Endothelial cell of umbilical vein (primary cell): ENCODE measurements around the gene MAGI1. TPM values are rescaled to one million over a fixed set of nuclear protein-coding genes. Genes with fewer than 3 reads are reported as not detected.

ENCODE experiments used
- BruUV-seq: library from RNA; stranded (reverse); fragments of 400-500 nt; replicated peaks from 2 replicates; lab custom pipeline; 2021; lab: Mats Ljungman, UMichigan
- CTCF ChIA-PET: fragments of 300-600, 350-600 bp; sonication (Branson Sonifier 250); formaldehyde crosslinking; loops from one replicate; lab custom pipeline; 2021; ENCODE audit warnings: antibody characterized with exemption, inconsistent platforms; lab: Charles Lee
- POLR2A ChIA-PET: fragments of 300-600, 350-600 bp; sonication (Branson Sonifier 250); formaldehyde crosslinking; loops from one replicate; lab custom pipeline; 2021; ENCODE audit warnings: antibody characterized with exemption, inconsistent platforms; lab: Charles Lee
- DNase-seq: peaks from one replicate; pipeline ENCODE4 v3.0.0-alpha.2; 2011; ENCODE audit warnings: low read depth, low spot score
- FAIRE-seq: peaks from 2 replicates; lab custom pipeline; 2011; peaks lifted over from hg19 to GRCh38; lab: Jason Lieb, UNC
- H2AFZ ChIP-seq: 2 replicates; pipeline ENCODE4 v1.6.0; 2012; ENCODE audit warnings: low read depth, low read length, control low read depth, inconsistent platforms
- H3K27ac ChIP-seq: 2 replicates; pipeline ENCODE4 v1.5.1; 2011; ENCODE audit warnings: low read depth, mild to moderate bottlenecking, control low read depth, low read length, moderate library complexity; ENCODE audit not compliant: insufficient read depth
- H3K27me3 ChIP-seq, 2 experiments: 2 replicates each; pipeline versions ENCODE4 v1.6.0 to v1.6.1; 2011; ENCODE audit warnings: low read length in 2 of 2, mixed read lengths in 1 of 2; ENCODE audit not compliant: control insufficient read depth in 2 of 2, insufficient read depth in 2 of 2
- H3K36me3 ChIP-seq, 2 experiments: 2 replicates in 1 of 2; 3 replicates in 1 of 2; pipeline ENCODE4 v1.5.1; 2011; ENCODE audit warnings: low read length in 2 of 2, mild to moderate bottlenecking in 1 of 2, moderate library complexity in 1 of 2; ENCODE audit not compliant: control insufficient read depth in 2 of 2, insufficient read depth in 2 of 2; ENCODE audit errors: extremely low read depth in 1 of 2
- H3K4me1 ChIP-seq: 3 replicates; pipeline ENCODE4 v1.5.1; 2011; ENCODE audit warnings: mild to moderate bottlenecking, low read length; ENCODE audit not compliant: control insufficient read depth, insufficient read depth; ENCODE audit errors: extremely low read depth
- H3K4me2 ChIP-seq: 2 replicates; pipeline ENCODE4 v1.6.1; 2011; ENCODE audit warnings: low read length, control low read depth, mixed read lengths; ENCODE audit not compliant: insufficient read depth
- H3K4me3 ChIP-seq, 3 experiments: fragments of 200-600 bp in 1 of 3; sonication (generic), shearing (Covaris generic) in 1 of 3; replicated peaks in 1 of 3; 2 replicates each; pipeline ENCODE4 v1.5.1; 2011 to 2016; ENCODE audit warnings: control low read depth in 3 of 3, low read length in 3 of 3, mild to moderate bottlenecking in 2 of 3, inconsistent platforms in 1 of 3, low read depth in 1 of 3, moderate library complexity in 1 of 3; ENCODE audit not compliant: insufficient read depth in 1 of 3
- H3K79me2 ChIP-seq: 2 replicates; pipeline ENCODE4 v1.6.0; 2012; ENCODE audit warnings: low read length, inconsistent platforms; ENCODE audit not compliant: control insufficient read depth, insufficient read depth
- H3K9ac ChIP-seq: replicated peaks from 2 replicates; pipeline ENCODE3; 2011; ENCODE audit warnings: low read length, control low read depth; ENCODE audit not compliant: insufficient read depth; ENCODE audit errors: extremely low read depth
- H3K9me1 ChIP-seq: replicated peaks from 3 replicates; pipeline ENCODE4 v1.6.0; 2011; ENCODE audit warnings: mild to moderate bottlenecking, low read length; ENCODE audit not compliant: control insufficient read depth, insufficient read depth; ENCODE audit errors: extremely low read depth
- H3K9me3 ChIP-seq: replicated peaks from 2 replicates; pipeline ENCODE4 v1.5.1; 2012; ENCODE audit warnings: low read length, inconsistent platforms; ENCODE audit not compliant: control insufficient read depth, insufficient read depth
- H4K20me1 ChIP-seq: replicated peaks from 2 replicates; pipeline ENCODE3; 2011; ENCODE audit warnings: mild to moderate bottlenecking, low read length; ENCODE audit not compliant: control insufficient read depth, insufficient read depth; ENCODE audit errors: extremely low read depth
- EZH2 ChIP-seq: IDR thresholded peaks from 2 replicates; pipeline ENCODE4 v1.6.1; 2012; ENCODE audit warnings: borderline replicate concordance, low read depth, mild to moderate bottlenecking, moderate library complexity, low read length, inconsistent platforms; ENCODE audit not compliant: severe bottlenecking
- FOS ChIP-seq: IDR thresholded peaks from 2 replicates; pipeline ENCODE4 v1.6.1; 2011; ENCODE audit warnings: mild to moderate bottlenecking, low read length, moderate library complexity, borderline replicate concordance; ENCODE audit not compliant: insufficient read depth
- GATA2 ChIP-seq: IDR thresholded peaks from 2 replicates; pipeline ENCODE4 v1.7.0; 2011; ENCODE audit warnings: low read depth, mild to moderate bottlenecking, moderate library complexity, mixed read lengths, low read length; ENCODE audit not compliant: insufficient read length, insufficient read depth
- JUN ChIP-seq: IDR thresholded peaks from 2 replicates; pipeline ENCODE4 v1.6.1; 2011; ENCODE audit warnings: borderline replicate concordance, low read depth; ENCODE audit not compliant: insufficient read length, insufficient read depth
- MYC ChIP-seq: IDR thresholded peaks from one replicate; pipeline ENCODE4 v1.6.1; 2011; ENCODE audit warnings: mild to moderate bottlenecking, low read depth, low read length
- POLR2A ChIP-seq: IDR thresholded peaks from 2 replicates; pipeline ENCODE4 v1.6.1; 2012; ENCODE audit warnings: low read depth, mild to moderate bottlenecking, control low read depth, low read length
- POLR2AphosphoS5 ChIP-seq: IDR thresholded peaks from 2 replicates; pipeline ENCODE4 v1.6.1; 2012; ENCODE audit warnings: low read depth, mild to moderate bottlenecking, control low read depth, low read length, moderate library complexity; ENCODE audit not compliant: insufficient read depth
- dilution Hi-C: fragments of 300-500 bp; cut with MboI; formaldehyde crosslinking; loops from one replicate; pipeline ENCODE4 v1.15.0; 2019; ENCODE audit warnings: low sequenced_read_pairs; ENCODE audit not compliant: extremely low pct_ligation_motif_present
- intact Hi-C: fragments of 100-400 bp; cut with micrococcal nuclease; formaldehyde crosslinking; loops from one replicate; pipeline ENCODE4 v1.10.0; 2022
- polyA plus RNA-seq, 4 experiments: library from polyadenylated mRNA; depleted of rRNA in 3 of 4; stranded (reverse) in 3 of 4; unstranded in 1 of 4; fragments of >200 nt; gene quantifications; 2 replicates each; pipeline versions ENCODE4 v1.2.1 to v1.2.3, GENCODE V29; 2011 to 2012; ENCODE audit warnings: missing spikeins in 1 of 4
- total RNA-seq: library from RNA; stranded (reverse); gene quantifications from 2 replicates; pipeline ENCODE4 v1.2.3, GENCODE V29; 2021
- TF ChIP-seq, protein P1 (sequence below), 2 donors: IDR thresholded peaks; 1 replicate in 1 of 2; 2 replicates in 1 of 2; pipeline ENCODE4 v1.5.1; 2011; ENCODE audit warnings: low read length in 2 of 2, mild to moderate bottlenecking in 2 of 2, moderate library complexity in 2 of 2, control low read depth in 1 of 2, inconsistent platforms in 1 of 2, low read depth in 1 of 2; ENCODE audit not compliant: insufficient read depth in 1 of 2; ENCODE audit errors: extremely low read depth in 1 of 2
- TF ChIP-seq, protein P2 (sequence below): IDR thresholded peaks from 2 replicates; pipeline ENCODE4 v1.6.1; 2011; ENCODE audit not compliant: insufficient read depth, insufficient read length

Gene MAGI1
- total and polyA plus RNA-seq, 2 donors (not counting 3 experiments of a cell fraction or from before 2014, with no cell fraction given): 10.1 to 47.9 TPM

DNA sequence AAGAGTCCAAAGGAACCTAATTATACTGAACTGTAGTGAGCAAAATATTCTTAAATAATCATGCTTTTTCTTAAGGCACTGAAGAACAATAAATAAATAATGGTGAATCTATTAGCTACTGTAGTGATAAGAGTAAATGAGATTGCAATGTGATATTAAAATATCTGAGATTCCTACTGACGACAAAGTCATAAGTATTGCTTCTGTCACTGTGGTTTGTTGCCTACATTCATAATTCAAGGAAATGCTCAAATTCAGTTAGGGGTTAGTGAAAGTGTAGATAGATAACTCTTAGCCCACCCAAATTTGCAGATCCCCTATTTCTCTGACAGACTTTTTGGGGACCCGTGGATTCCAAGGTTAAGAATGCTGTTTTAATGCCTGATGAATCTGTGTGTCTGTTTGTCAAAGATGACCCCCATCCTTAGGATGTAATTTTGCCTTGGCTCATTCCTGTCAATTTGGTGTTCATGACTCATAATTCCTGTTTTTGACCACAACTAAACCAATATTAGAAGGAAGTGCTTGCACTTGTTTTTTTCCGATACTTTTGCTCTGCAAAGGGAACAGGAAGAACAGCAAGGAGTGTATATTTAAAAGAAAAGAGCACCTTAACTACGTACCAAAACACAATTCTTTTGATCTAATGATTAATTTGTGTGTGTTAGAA is 86.7 kb downstream of the MAGI1 start:
- Histone ChIP-seq H3K9me3 (no peaks in the 10 kb centered on the region), H3K4me3 (peak overlapping the region in 1 of 3 experiments; percentile 8), H3K4me2 (peak overlapping the region; percentile 87), H3K27ac (peak overlapping the region; percentile 70), H3K36me3 (no peaks in the 10 kb centered on the region), H3K9me1 (no peaks in the 10 kb centered on the region), H3K27me3 (no peaks in the 10 kb centered on the region), H3K4me1 (peaks cover 91% of the 10 kb centered on the region), H4K20me1 (no peaks in the 10 kb centered on the region), H2AFZ (no peak overlapping the region), H3K9ac (no peak overlapping the region), H3K79me2 (peaks cover 8% of the 10 kb centered on the region)
- no TSS peak for BruUV-seq
- DNase-seq: peak; percentile 81
- ChIA-PET POLR2A (no interaction called here), CTCF (interaction anchor here (1.0 kb wide), 1 partner anchor 10 kb away, joined by 4 read pairs; no protein-coding TSS in a partner anchor)
- TF ChIP-seq GATA2: peak; percentile 65
- peak; percentile 94 for TF ChIP-seq JUN
- TF ChIP-seq EZH2: no peak
- no peak for TF ChIP-seq MYC
- TF ChIP-seq FOS: peak; percentile 91
- TF ChIP-seq, protein P1, sequence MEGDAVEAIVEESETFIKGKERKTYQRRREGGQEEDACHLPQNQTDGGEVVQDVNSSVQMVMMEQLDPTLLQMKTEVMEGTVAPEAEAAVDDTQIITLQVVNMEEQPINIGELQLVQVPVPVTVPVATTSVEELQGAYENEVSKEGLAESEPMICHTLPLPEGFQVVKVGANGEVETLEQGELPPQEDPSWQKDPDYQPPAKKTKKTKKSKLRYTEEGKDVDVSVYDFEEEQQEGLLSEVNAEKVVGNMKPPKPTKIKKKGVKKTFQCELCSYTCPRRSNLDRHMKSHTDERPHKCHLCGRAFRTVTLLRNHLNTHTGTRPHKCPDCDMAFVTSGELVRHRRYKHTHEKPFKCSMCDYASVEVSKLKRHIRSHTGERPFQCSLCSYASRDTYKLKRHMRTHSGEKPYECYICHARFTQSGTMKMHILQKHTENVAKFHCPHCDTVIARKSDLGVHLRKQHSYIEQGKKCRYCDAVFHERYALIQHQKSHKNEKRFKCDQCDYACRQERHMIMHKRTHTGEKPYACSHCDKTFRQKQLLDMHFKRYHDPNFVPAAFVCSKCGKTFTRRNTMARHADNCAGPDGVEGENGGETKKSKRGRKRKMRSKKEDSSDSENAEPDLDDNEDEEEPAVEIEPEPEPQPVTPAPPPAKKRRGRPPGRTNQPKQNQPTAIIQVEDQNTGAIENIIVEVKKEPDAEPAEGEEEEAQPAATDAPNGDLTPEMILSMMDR (IDR thresholded peaks at IDR 0.05; ENCODE audit: extremely low read depth in 1 of 2, insufficient read depth in 1 of 2, low read depth in 1 of 2, low read length in 2 of 2): no peak
- TF ChIP-seq, protein P2, sequence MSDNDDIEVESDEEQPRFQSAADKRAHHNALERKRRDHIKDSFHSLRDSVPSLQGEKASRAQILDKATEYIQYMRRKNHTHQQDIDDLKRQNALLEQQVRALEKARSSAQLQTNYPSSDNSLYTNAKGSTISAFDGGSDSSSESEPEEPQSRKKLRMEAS: no peak
- TF ChIP-seq POLR2AphosphoS5: peak; percentile 69
- no peak for TF ChIP-seq POLR2A
- intact Hi-C loops (loop anchor here (2.0 kb wide), 1 partner anchor 87 kb away; the partner anchor contains the start of gene MAGI1), dilution Hi-C loops (no loop called here)
- FAIRE-seq: peak; percentile 72
